ENCODE data around the gene EDN1.

Gene EDN1

GRCh38 chr6:12265791-12266190 is 24.4 kb upstream of the EDN1 start:
- no peak overlapping the region for H3K4me3 ChIP-seq (ENCODE audit: low read length)
- DNase-seq (ENCODE audit: low read depth, low spot score) = no peak

- DNase-seq (ENCODE audit: low read depth, low spot score) = peak; percentile 11
- H3K4me3 ChIP-seq (ENCODE audit: low read length) = no peak overlapping the region
These were observed 23.6 kb upstream of the EDN1 start for GRCh38 chr6:12266571-12266970.

GRCh38 chr6:12269110-12269509 is 21.1 kb upstream of the EDN1 start:
- DNase-seq (ENCODE audit: low read depth, low spot score) = no peak
- H3K4me3 ChIP-seq (ENCODE audit: low read length) = no peak overlapping the region

DNA sequence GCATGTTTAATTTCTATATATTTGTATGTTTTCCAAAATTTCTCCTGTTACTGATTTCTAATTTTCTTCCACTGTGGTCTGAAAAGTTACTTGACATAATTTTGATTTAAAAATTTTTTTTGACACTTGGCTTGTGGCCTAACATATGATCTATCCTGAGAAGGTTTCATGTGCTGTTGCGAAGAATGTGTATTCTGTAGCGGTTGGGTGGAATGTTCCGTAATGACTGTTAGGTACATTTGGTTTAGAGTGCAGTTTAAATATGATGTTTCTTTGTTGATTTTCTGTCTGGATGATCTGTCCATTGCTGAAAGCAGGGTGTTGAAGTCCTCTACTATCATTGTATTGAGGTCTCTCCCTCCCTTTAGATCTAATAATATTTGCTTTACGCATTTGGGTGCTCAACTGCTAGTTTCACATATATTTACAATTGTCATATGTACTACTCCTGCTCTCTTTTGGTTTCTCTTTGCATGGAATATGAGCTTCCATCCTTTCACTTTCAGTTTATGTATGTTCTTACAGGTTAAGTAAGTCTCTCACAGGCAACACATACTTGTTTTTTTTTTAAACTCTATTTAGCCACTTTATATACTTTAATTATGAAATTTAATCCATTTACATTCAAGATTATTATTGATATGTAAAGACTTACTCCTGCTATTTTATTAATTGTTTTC is 19.5 kb upstream of the EDN1 start:
- no peak for DNase-seq (ENCODE audit: low read depth, low spot score)
- H3K4me3 ChIP-seq (ENCODE audit: low read length) = no peak overlapping the region

- H3K4me3 ChIP-seq (ENCODE audit: low read length) = no peak overlapping the region
- no peak for DNase-seq (ENCODE audit: low read depth, low spot score)
These were observed 18.6 kb upstream of the EDN1 start for GRCh38 chr6:12271594-12271993.

DNA sequence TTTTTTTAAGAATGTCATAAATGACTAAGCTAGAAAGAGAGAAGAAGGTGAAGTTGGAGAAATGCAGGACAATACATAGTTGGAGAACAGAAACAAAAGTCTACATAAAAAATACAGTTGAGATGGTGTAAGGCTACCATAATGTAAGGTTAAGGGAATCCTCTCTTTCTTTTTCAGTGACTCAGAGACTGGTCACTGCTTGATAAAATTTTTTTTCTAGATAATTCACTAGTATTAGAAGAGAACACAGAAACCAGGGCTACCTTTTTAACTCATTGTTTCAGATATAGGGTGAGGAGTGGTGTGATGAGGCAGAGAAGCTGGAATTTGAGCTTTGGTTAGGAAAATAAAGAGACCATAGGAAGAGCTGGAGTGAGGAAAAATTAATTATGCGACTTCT is 18.2 kb upstream of the EDN1 start:
- no peak for DNase-seq (ENCODE audit: low read depth, low spot score)
- no peak overlapping the region for H3K4me3 ChIP-seq (ENCODE audit: low read length)

DNA sequence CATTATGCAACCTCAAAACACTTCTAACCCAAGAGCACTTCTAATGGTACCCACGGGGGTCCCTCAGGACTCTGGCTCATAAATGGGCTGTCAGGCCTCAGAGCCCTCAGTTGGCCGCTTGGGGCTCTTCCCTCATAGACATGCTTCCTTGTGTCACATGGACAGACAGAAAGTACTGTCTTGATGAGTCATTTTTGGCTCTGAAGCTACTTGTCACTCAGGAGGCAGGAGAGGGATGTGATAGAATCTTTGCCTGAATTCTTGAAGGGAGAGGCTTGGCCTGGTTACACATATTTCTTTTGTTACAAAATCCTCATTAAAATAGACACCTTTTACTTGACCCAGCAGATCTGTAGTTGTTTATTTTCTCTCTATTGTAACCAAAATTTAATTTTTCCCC is 15.1 kb upstream of the EDN1 start:
- no peak for DNase-seq (ENCODE audit: low read depth, low spot score)
- H3K4me3 ChIP-seq (ENCODE audit: low read length) = no peak overlapping the region

DNA sequence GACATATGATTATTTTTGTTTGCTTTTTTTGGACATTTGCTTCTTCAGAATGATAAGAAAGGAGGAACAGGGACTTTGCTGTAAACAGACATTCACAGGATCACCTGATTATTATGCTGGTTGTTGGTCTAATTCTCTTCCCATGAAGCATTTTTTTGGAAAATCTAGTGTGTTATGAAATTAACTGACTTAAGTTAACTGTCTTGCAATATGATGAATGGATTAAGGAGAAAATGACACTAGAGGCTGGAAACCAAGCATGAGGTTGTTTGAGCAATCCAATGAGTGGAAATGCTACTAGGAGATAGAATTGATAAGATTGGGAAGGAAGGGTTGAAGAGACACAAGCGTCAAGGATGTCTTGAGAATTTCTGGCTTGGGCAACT is 13.2 kb upstream of the EDN1 start:
- no peak for DNase-seq (ENCODE audit: low read depth, low spot score)
- H3K4me3 ChIP-seq (ENCODE audit: low read length) = no peak overlapping the region

DNA sequence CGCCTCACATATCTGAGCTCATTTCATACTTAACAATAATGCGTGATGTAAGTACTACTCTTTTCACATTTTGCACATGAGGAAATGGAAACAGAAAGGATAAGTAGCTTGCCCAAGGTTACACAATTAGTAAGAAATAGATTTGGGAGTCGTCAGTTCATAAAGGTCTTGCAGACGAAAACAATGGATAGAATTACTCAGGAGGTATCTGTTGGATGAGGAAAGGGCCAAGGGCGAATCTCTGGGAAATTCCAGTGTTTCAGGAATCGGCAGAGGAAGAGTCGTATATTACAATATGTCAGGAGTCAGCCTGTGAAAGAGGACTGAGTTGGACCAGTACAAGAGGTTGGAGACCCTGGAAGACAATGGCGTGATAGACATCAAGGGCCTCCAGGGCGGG is 12.8 kb upstream of the EDN1 start:
- H3K4me3 ChIP-seq (ENCODE audit: low read length) = no peak overlapping the region
- DNase-seq (ENCODE audit: low read depth, low spot score) = no peak

DNA sequence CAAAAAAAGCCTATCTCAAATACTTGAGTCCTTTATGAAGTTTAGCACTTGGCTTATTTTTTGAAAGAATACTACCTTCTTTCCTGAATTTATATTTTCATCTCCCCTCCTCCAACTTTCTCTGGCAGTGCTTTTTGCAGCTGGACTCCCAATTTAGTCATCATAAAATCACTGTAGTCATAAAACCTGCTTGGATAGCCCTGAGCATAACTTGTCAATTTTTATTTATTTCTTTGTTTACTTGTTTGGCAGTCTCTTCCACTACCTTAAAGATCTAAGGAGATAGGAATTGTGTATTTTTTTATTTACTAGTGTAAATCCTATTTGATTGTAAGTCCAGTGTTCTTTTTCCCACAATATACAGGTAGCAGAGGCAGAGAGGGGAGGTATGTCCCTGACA is 11.2 kb upstream of the EDN1 start:
- H3K4me3 ChIP-seq (ENCODE audit: low read length) = no peak overlapping the region
- DNase-seq (ENCODE audit: low read depth, low spot score) = no peak

DNA sequence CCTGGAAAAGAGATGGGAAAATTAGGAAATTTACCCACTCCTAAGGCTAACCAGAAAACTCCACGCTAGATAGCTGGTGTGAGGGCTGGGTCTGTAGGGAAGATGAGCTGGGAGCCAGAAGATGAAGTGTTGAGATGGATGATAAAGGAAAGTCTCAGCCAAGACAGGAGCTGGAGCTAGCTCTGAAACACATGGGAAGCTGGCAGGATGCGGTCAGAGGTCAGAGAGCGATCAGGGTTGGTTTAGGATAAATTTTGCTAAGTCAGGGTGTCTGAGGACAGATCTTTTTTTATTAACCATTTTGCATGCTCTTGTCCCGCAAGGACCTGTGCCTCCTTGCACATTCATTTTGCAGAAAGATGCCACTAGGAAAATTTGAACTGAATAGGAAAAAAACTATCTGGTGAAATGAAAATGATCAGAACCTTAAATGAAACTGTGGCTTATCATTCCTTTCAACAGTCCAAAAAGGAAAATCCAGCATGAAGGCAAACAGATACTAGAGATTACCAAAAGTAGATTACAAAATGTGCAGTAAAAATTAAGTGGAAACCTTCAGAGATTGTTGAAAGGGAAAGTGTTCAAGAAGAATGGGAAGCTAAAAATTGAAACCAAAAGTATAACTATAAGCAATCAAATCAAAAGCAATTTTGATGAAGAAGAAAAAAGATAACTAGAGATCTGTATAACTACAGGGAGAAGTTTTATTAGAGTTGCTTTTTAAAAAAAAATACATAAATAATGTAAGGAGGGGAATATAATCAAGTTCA is 10.7 kb upstream of the EDN1 start:
- no peak for DNase-seq (ENCODE audit: low read depth, low spot score)
- H3K4me3 ChIP-seq (ENCODE audit: low read length) = no peak overlapping the region

DNA sequence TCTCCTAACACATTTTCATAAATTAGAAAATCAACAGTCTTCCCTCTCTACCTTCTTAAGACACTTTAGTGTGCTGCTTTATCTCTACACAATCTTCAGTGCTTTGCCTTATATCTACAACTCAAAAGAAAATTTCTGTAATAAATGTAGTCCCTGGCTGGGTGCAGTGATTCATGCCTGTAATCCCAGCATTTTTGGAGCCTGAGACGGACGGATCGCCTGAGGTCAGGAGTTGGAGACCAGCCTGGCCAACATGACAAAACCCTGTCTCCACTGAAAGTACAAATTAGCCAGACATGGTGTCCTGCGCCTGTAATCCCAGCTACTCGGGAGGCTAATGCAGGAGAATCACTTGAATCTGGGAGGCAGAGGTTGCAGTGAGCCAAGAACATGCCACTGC is 9.7 kb upstream of the EDN1 start:
- no peak for DNase-seq (ENCODE audit: low read depth, low spot score)
- no peak overlapping the region for H3K4me3 ChIP-seq (ENCODE audit: low read length)

DNA sequence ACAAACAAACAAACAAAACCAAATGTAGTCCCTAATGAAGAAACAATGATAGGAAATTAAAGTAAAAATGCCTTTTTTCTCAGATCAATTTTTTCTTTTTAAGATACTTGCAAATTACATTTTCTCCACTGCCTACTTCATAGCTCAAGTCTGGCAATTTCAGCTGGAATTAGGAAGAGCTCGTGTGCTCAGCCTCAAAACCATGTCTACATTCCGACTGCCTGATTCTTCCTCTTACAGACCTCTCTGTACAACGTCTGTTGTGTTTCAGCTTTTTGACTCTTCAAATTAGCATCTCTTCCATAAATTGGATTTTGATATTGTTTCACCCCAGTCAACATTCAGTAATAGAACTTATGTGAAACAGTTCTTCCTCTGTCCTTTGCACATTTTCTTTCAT is 9.3 kb upstream of the EDN1 start:
- DNase-seq (ENCODE audit: low read depth, low spot score) = no peak
- no peak overlapping the region for H3K4me3 ChIP-seq (ENCODE audit: low read length)

DNA sequence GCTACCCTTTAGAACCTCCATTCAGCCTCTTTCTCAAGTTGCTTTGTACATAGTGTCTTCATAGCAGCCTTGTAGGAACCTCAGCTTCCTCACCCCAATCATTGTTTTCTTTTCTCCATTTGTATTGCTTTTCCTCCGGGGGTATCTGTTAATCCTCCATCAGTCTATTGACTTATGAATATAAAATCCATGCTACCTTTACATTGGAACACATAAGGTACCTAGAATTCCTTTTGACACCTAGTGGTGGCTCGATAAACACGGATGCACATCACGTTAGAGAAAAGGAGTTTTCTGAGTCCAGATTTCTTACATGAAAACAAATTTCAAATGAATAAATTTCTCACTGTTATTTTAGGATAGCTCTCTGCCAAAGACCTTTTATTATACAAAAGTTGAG is 6.3 kb upstream of the EDN1 start:
- no peak for DNase-seq (ENCODE audit: low read depth, low spot score)
- no peak overlapping the region for H3K4me3 ChIP-seq (ENCODE audit: low read length)

DNA sequence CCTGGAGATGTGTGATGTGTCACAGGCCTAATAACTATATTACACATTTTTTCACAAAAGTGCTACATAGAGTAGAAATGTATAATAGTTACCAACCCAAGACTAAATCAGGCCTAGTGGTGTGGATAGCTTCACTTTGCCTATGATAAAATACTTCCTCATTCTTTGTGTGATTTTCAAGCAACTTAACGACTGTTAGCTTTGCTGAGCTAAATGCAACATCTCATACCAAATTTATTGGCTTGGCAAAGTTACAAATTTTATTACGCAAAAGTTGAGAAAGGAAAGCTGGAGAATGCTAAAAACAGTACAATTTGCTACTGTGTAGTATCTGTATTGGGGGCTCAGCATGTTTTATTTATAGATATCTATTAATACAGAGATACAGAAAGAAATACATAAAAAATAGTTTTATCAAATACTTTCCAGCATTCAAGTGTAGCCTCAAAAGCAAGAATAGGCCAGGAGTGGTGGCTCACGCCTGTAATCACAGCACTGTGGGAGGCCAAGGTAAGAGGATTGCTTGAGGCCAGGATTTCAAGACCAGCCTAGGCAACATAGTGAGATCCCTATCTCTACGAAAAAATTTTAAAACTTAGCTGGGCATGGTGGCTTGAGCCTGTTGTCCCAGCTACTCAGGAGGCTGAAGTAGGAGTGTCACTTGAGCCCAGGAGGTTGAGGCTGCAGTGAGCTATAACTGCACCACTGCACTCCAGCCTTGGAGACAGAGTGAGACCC is 3.6 kb upstream of the EDN1 start:
- H3K4me3 ChIP-seq (ENCODE audit: low read length) = no peak overlapping the region
- DNase-seq (ENCODE audit: low read depth, low spot score) = no peak

- DNase-seq (ENCODE audit: low read depth, low spot score) = no peak
- H3K4me3 ChIP-seq (ENCODE audit: low read length) = no peak overlapping the region
These were observed 1.9 kb upstream of the EDN1 start for GRCh38 chr6:12288211-12288618.

DNA sequence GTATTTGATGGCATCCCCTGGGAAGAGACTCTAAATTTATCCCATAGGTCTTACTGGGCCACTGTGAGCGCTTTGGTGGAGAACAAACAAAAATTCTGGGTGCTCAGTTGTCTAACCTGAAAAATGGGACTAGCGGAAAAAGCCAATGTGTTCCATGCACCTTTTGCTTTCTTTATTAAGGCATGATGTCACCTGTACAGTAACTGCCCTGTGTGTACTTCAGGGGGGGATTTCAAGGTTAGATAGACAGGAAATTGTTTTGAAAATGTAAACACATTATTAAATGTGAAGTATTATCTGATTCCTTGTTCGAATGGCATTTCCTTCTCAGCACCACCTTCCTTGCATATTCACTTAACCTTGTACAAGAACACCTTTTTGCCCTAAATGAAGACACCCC is 1.2 kb upstream of the EDN1 start:
- no peak overlapping the region for H3K4me3 ChIP-seq (ENCODE audit: low read length)

GRCh38 chr6:12289365-12289919 is 719 bp upstream of the EDN1 start:
- peak overlapping the region; percentile 1 for H3K4me3 ChIP-seq (ENCODE audit: low read length)
- peak; percentile 41 for DNase-seq (ENCODE audit: low read depth, low spot score)

More for the DNA sequence above, 1.2 kb upstream of the EDN1 start:
- no peak for DNase-seq (ENCODE audit: low read depth, low spot score)

- no peak for DNase-seq (ENCODE audit: low read depth, low spot score)
- H3K4me3 ChIP-seq (ENCODE audit: low read length) = no peak overlapping the region
These were observed 1.1 kb downstream of the EDN1 start for GRCh38 chr6:12291071-12291838.
